Vagina (tissue), 2 donors: ENCODE measurements around the gene SVIL. TPM values are rescaled to one million over a fixed set of nuclear protein-coding genes. Genes with fewer than 3 reads are reported as not detected.

Experiments used
- DNase-seq, 2 donors: peaks; one replicate each; pipeline ENCODE4 v3.0.0-alpha.2; 2017; ENCODE audit errors: extremely low spot score in 2 of 2
- H3K27ac ChIP-seq: fragments of 200-600 bp; sonication (generic); one replicate; pipeline ENCODE4 v1.5.1; 2019
- H3K27me3 ChIP-seq: fragments of 200-600 bp; sonication (generic); one replicate; pipeline ENCODE4 v1.5.1; 2019
- H3K36me3 ChIP-seq, 2 donors: fragments of 200-600 bp; sonication (generic); one replicate each; pipeline ENCODE4 v1.5.1; 2017 to 2019
- H3K4me1 ChIP-seq: fragments of 200-600 bp; sonication (generic); one replicate; pipeline ENCODE4 v1.5.1; 2019
- H3K4me3 ChIP-seq, 2 donors: fragments of 200-600 bp; sonication (generic); 1 replicate in 1 of 2; 2 replicates in 1 of 2; pipeline ENCODE4 v1.5.1; 2016 to 2019
- H3K9me3 ChIP-seq: fragments of 200-600 bp; sonication (generic); one replicate; pipeline ENCODE4 v1.5.1; 2019
- CTCF ChIP-seq, 3 experiments: fragments of 450-650 bp in 2 of 3; fragments of 200-600 bp in 1 of 3; sonication (generic) in 1 of 3; IDR thresholded peaks; one replicate each; pipeline ENCODE4 v1.5.1; 2017 to 2019; ENCODE audit warnings: antibody characterized with exemption in 3 of 3, mild to moderate bottlenecking in 2 of 3, moderate library complexity in 2 of 3
- POLR2A ChIP-seq, 2 donors: fragments of 450-650 bp; IDR thresholded peaks; one replicate each; pipeline ENCODE4 v1.6.1; 2017; ENCODE audit warnings: antibody characterized with exemption in 2 of 2, mild to moderate bottlenecking in 2 of 2, moderate library complexity in 2 of 2
- POLR2AphosphoS5 ChIP-seq, 2 donors: sonication (generic); formaldehyde crosslinking; IDR thresholded peaks; one replicate each; pipeline ENCODE4 v1.9.0; 2017; ENCODE audit warnings: antibody characterized with exemption in 2 of 2, mild to moderate bottlenecking in 2 of 2, low read depth in 1 of 2; ENCODE audit not compliant: insufficient read depth in 1 of 2
- intact Hi-C: fragments of 100-400 bp; cut with DNase I; formaldehyde crosslinking; loops from one replicate; pipeline ENCODE4 v1.15.1; 2023
- total RNA-seq: library from RNA; depleted of rRNA; stranded (reverse); fragments of >200 nt; gene quantifications from one replicate; pipeline ENCODE4 v1.2.3, GENCODE V29; 2016

Gene SVIL
- total RNA-seq, 1 donor from 2014 or later: 111 TPM

GRCh38 chr10:29435809-29436501 is 198.8 kb downstream of the SVIL start:
- no peak overlapping the region for H3K4me3 ChIP-seq
- intact Hi-C loops: no loop called here
- peaks cover 5% of the 10 kb centered on the region for H3K9me3 ChIP-seq
- H3K27ac ChIP-seq: no peak overlapping the region
- peaks cover 7% of the 10 kb centered on the region for H3K4me1 ChIP-seq
- H3K27me3 ChIP-seq: no peaks in the 10 kb centered on the region
- TF ChIP-seq CTCF (IDR thresholded peaks at IDR 0.05) (no peak), POLR2A (IDR thresholded peaks at IDR 0.05) (no peak), POLR2AphosphoS5 (IDR thresholded peaks at IDR 0.05; ENCODE audit: insufficient read depth in 1 of 2, low read depth in 1 of 2) (no peak)
- DNase-seq: no peak
- no peaks in the 10 kb centered on the region for H3K36me3 ChIP-seq

GRCh38 chr10:29434111-29434510 is 200.7 kb downstream of the SVIL start:
- DNase-seq: no peak
- H3K4me3 ChIP-seq: no peak overlapping the region
- no peak for TF ChIP-seq CTCF (IDR thresholded peaks at IDR 0.05)
- TF ChIP-seq POLR2A (IDR thresholded peaks at IDR 0.05): no peak
- TF ChIP-seq POLR2AphosphoS5 (IDR thresholded peaks at IDR 0.05; ENCODE audit: insufficient read depth in 1 of 2, low read depth in 1 of 2): no peak
- intact Hi-C loops: no loop called here
- peaks cover 5% of the 10 kb centered on the region for H3K9me3 ChIP-seq
- H3K4me1 ChIP-seq: peaks cover 7% of the 10 kb centered on the region
- H3K36me3 ChIP-seq: no peaks in the 10 kb centered on the region
- no peak overlapping the region for H3K27ac ChIP-seq
- no peaks in the 10 kb centered on the region for H3K27me3 ChIP-seq

- Histone ChIP-seq H3K4me1 (peaks cover 7% of the 10 kb centered on the region), H3K4me3 (no peak overlapping the region), H3K27ac (no peak overlapping the region), H3K27me3 (no peaks in the 10 kb centered on the region), H3K9me3 (no peaks in the 10 kb centered on the region), H3K36me3 (no peaks in the 10 kb centered on the region)
- no peak for TF ChIP-seq POLR2A (IDR thresholded peaks at IDR 0.05)
- TF ChIP-seq CTCF (IDR thresholded peaks at IDR 0.05): no peak
- intact Hi-C loops: no loop called here
- DNase-seq: no peak
These were observed 203.1 kb downstream of the SVIL start for GRCh38 chr10:29431711-29432110.

GRCh38 chr10:29430101-29430500 is 204.7 kb downstream of the SVIL start:
- intact Hi-C loops: no loop called here
- Histone ChIP-seq H3K27me3 (no peaks in the 10 kb centered on the region), H3K4me1 (no peaks in the 10 kb centered on the region), H3K27ac (no peak overlapping the region), H3K36me3 (no peaks in the 10 kb centered on the region), H3K4me3 (no peak overlapping the region), H3K9me3 (no peaks in the 10 kb centered on the region)
- TF ChIP-seq CTCF (IDR thresholded peaks at IDR 0.05) (no peak), POLR2A (IDR thresholded peaks at IDR 0.05) (no peak), POLR2AphosphoS5 (IDR thresholded peaks at IDR 0.05; ENCODE audit: insufficient read depth in 1 of 2, low read depth in 1 of 2) (no peak)
- no peak for DNase-seq

- TF ChIP-seq POLR2AphosphoS5 (IDR thresholded peaks at IDR 0.05; ENCODE audit: insufficient read depth in 1 of 2, low read depth in 1 of 2) (no peak), POLR2A (IDR thresholded peaks at IDR 0.05) (no peak), CTCF (IDR thresholded peaks at IDR 0.05) (no peak)
- Histone ChIP-seq H3K27ac (no peak overlapping the region), H3K36me3 (peaks cover 0 to 3% of the 10 kb centered on the region in 2 donors), H3K9me3 (no peaks in the 10 kb centered on the region), H3K4me1 (no peaks in the 10 kb centered on the region), H3K27me3 (no peaks in the 10 kb centered on the region), H3K4me3 (no peak overlapping the region)
- intact Hi-C loops: no loop called here
- DNase-seq: no peak
These were observed 206.3 kb downstream of the SVIL start for GRCh38 chr10:29428486-29428885.
